IMR-90 (cell line): ENCODE results near the gene C1QTNF12. TPM values are rescaled to one million over a fixed set of nuclear protein-coding genes. Genes with fewer than 3 reads are reported as not detected.

Experiments
- ATAC-seq: fragments of 200-7000 bp; cut with Tn5 transposase; 2 replicates; pipeline ENCODE4 v1.9.1; 2020; ENCODE audit warnings: low read depth, mild to moderate bottlenecking, moderate library complexity
- BruUV-seq: library from RNA; stranded (reverse); fragments of 400-500 nt; replicated peaks from 2 replicates; lab custom pipeline; 2021; lab: Mats Ljungman, UMichigan
- CTCF ChIA-PET: fragments of 300-600 bp; formaldehyde crosslinking; extraction: SDS; loops from one replicate; lab custom pipeline; 2021; ENCODE audit warnings: antibody characterized with exemption; lab: Yijun Ruan, JAX
- POLR2A ChIA-PET: fragments of 300-600 bp; sonication (Branson Sonifier 250); formaldehyde crosslinking; loops from one replicate; lab custom pipeline; 2022; ENCODE audit warnings: antibody characterized with exemption; ENCODE audit not compliant: unreplicated experiment; lab: Charles Lee
- DNase-seq: peaks from one replicate; pipeline ENCODE4 v3.0.0; 2013
- H2AFZ ChIP-seq: replicated peaks from 2 replicates; pipeline ENCODE3; 2013; ENCODE audit warnings: low read length, mild to moderate bottlenecking; ENCODE audit not compliant: poor library complexity
- H2AK5ac ChIP-seq: 2 replicates; pipeline ENCODE4 v1.6.1; 2013; ENCODE audit warnings: low read depth, low read length, inconsistent platforms
- H2AK9ac ChIP-seq: replicated peaks from 2 replicates; pipeline ENCODE3; 2013; ENCODE audit warnings: mild to moderate bottlenecking, low read depth, low read length, moderate library complexity; ENCODE audit not compliant: poor library complexity
- H2BK120ac ChIP-seq: 2 replicates; pipeline ENCODE4 v1.6.1; 2013; ENCODE audit warnings: low read depth, low read length, inconsistent platforms
- H2BK15ac ChIP-seq: 3 replicates; pipeline ENCODE4 v1.6.1; 2013; ENCODE audit warnings: low read depth, low read length, inconsistent platforms
- H2BK20ac ChIP-seq: 2 replicates; pipeline ENCODE4 v1.6.1; 2013; ENCODE audit warnings: low read depth, mild to moderate bottlenecking, inconsistent platforms, low read length, moderate library complexity
- H2BK5ac ChIP-seq: 2 replicates; pipeline ENCODE4 v1.6.1; 2013; ENCODE audit warnings: mild to moderate bottlenecking, low read depth, low read length, inconsistent platforms; ENCODE audit not compliant: poor library complexity, severe bottlenecking
- H3K14ac ChIP-seq: replicated peaks from 2 replicates; pipeline ENCODE4 v1.6.1; 2013; ENCODE audit warnings: low read depth, low read length, inconsistent platforms
- H3K18ac ChIP-seq: 2 replicates; pipeline ENCODE4 v1.6.1; 2013; ENCODE audit warnings: low read depth, low read length, control low read depth
- H3K23ac ChIP-seq: 2 replicates; pipeline ENCODE4 v1.6.1; 2013; ENCODE audit warnings: low read depth, low read length, inconsistent platforms
- H3K27ac ChIP-seq: 2 replicates; pipeline ENCODE4 v1.5.1; 2013; ENCODE audit warnings: mild to moderate bottlenecking, control low read depth, low read length; ENCODE audit not compliant: insufficient read depth
- H3K27me3 ChIP-seq: 2 replicates; pipeline ENCODE4 v1.6.1; 2013; ENCODE audit warnings: low read length; ENCODE audit not compliant: control insufficient read depth, insufficient read depth
- H3K36me3 ChIP-seq: 2 replicates; pipeline ENCODE4 v1.6.1; 2013; ENCODE audit warnings: low read length, mixed read lengths; ENCODE audit not compliant: control insufficient read depth, insufficient read depth
- H3K4ac ChIP-seq: 2 replicates; pipeline ENCODE4 v1.6.1; 2013; ENCODE audit warnings: low read depth, low read length, inconsistent platforms
- H3K4me1 ChIP-seq: 2 replicates; pipeline ENCODE4 v1.6.1; 2013; ENCODE audit warnings: low read length, mixed read lengths; ENCODE audit not compliant: control insufficient read depth, insufficient read depth
- H3K4me2 ChIP-seq: 2 replicates; pipeline ENCODE4 v1.6.1; 2013; ENCODE audit warnings: low read depth, mild to moderate bottlenecking, control low read depth, low read length, moderate library complexity
- H3K4me3 ChIP-seq: 2 replicates; pipeline ENCODE4 v1.5.1; 2013; ENCODE audit warnings: low read depth, mild to moderate bottlenecking, control low read depth, low read length, moderate library complexity; ENCODE audit not compliant: insufficient read depth
- H3K56ac ChIP-seq: 2 replicates; pipeline ENCODE4 v1.6.1; 2013; ENCODE audit warnings: low read length, inconsistent platforms; ENCODE audit not compliant: insufficient read depth; ENCODE audit errors: extremely low read depth
- H3K79me1 ChIP-seq, 2 experiments: 2 replicates each; pipeline ENCODE4 v1.6.1; 2013; ENCODE audit warnings: low read length in 2 of 2, inconsistent platforms in 1 of 2, low read depth in 1 of 2
- H3K9ac ChIP-seq: 2 replicates; pipeline ENCODE4 v1.6.1; 2013; ENCODE audit warnings: low read depth, low read length, control low read depth
- H3K9me1 ChIP-seq: 2 replicates; pipeline ENCODE4 v1.6.1; 2013; ENCODE audit warnings: low read length, inconsistent platforms; ENCODE audit not compliant: insufficient read depth
- H3K9me3 ChIP-seq: 2 replicates; pipeline ENCODE4 v1.6.1; 2013; ENCODE audit warnings: low read length; ENCODE audit not compliant: control insufficient read depth, insufficient read depth
- H4K20me1 ChIP-seq: 2 replicates; pipeline ENCODE4 v1.6.1; 2013; ENCODE audit warnings: low read length, inconsistent platforms; ENCODE audit not compliant: insufficient read depth
- H4K5ac ChIP-seq: 2 replicates; pipeline ENCODE4 v1.6.1; 2013; ENCODE audit warnings: mild to moderate bottlenecking, low read depth, low read length, control low read depth
- H4K8ac ChIP-seq, 2 experiments: 2 replicates each; pipeline ENCODE4 v1.6.1; 2013; ENCODE audit warnings: low read depth in 2 of 2, low read length in 2 of 2, control low read depth in 1 of 2, inconsistent platforms in 1 of 2
- H4K91ac ChIP-seq: 2 replicates; pipeline ENCODE4 v1.6.1; 2013; ENCODE audit warnings: low read depth, low read length, inconsistent platforms; ENCODE audit not compliant: insufficient read depth
- CEBPB ChIP-seq: IDR thresholded peaks from 2 replicates; pipeline ENCODE4 v1.6.1; 2012; ENCODE audit warnings: low read depth, low read length, improper control_type of control experiment
- FOS ChIP-seq: fragments of 150-350 bp; IDR thresholded peaks from 2 replicates; pipeline ENCODE4 v1.6.1; 2016; ENCODE audit warnings: low read depth, low read length
- MAFK ChIP-seq: IDR thresholded peaks from 2 replicates; pipeline ENCODE4 v1.6.1; 2012; ENCODE audit warnings: low read depth, low read length, improper control_type of control experiment
- RCOR1 ChIP-seq: IDR thresholded peaks from 2 replicates; pipeline ENCODE4 v1.6.1; 2012; ENCODE audit warnings: mild to moderate bottlenecking, low read length, improper control_type of control experiment; ENCODE audit not compliant: insufficient replicate concordance
- WGBS, 2 experiments: methylation state at CpG; one replicate each; pipeline versions ENCODE4 v1.1.5 to v1.1.7; 2013; ENCODE audit warnings: missing lambda C conversion rate in 2 of 2; ENCODE audit not compliant: insufficient read length in 1 of 2; ENCODE audit errors: extremely low coverage in 2 of 2; 5-methylcytosine and 5-hydroxymethylcytosine counted together
- dilution Hi-C: fragments of 300-500 bp; cut with HindIII; formaldehyde crosslinking; loops from one replicate; pipeline ENCODE4 v1.14.3; 2018; ENCODE audit warnings: low sequenced_read_pairs; ENCODE audit not compliant: unreplicated experiment
- in situ Hi-C: fragments of 300-500 bp; cut with MboI; formaldehyde crosslinking; loops from 3 replicates; pipeline ENCODE4 v1.14.3; 2019; ENCODE audit warnings: low sequenced_read_pairs, inconsistent platforms, mixed read lengths
- intact Hi-C: fragments of 100-400 bp; cut with micrococcal nuclease; formaldehyde crosslinking; loops from 2 replicates; pipeline ENCODE4 v1.10.0; 2022
- polyA plus RNA-seq, 3 experiments: library from polyadenylated mRNA; depleted of rRNA; stranded (reverse); fragments of >200 nt; gene quantifications; 2 replicates each; pipeline ENCODE4 v1.2.3, GENCODE V29; 2012; ENCODE audit warnings: low replicate concordance in 1 of 3
- total RNA-seq: library from RNA; depleted of rRNA; stranded (reverse); fragments of >200 nt; gene quantifications from 2 replicates; pipeline ENCODE4 v1.2.3, GENCODE V29; 2012

The C1QTNF12 gene
- total and polyA plus RNA-seq, 2 of the 4 experiments (the other 2 are of a cell fraction) = 0.36 to 1.1 TPM

DNA sequence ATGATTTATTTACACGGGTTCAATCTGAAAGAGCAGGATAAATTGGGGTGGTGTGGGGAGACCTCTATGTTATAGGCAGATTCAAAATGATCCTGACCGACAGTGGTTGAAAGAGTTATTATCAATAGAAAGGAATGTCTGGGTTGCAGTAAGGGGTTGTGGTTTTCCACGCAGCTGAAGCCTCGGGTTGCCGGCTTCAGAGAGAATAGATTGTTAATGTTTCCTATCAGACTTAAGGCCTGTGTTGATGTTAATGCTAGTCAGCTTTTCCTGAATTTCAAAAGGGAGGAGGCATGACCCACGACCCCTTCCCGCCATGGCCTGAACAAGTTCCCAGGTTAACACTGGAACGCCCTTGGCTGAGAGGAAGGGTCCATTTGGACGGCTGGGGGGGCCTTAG lies 29.3 kb upstream of the C1QTNF12 start:
- peaks cover 19% of the 10 kb centered on the region for H3K9me1 ChIP-seq
- peak overlapping the region; percentile 51; the same call in 1 of the 2 replicates for H4K5ac ChIP-seq
- H3K36me3 ChIP-seq = peaks cover 12% of the 10 kb centered on the region
- no TSS peak for BruUV-seq
- H3K23ac ChIP-seq = peak overlapping the region; percentile 74
- peak overlapping the region; percentile 64 to 68; a peak in 3 of 4 replicates for H4K8ac ChIP-seq
- peak overlapping the region; percentile 44; the same call in 1 of the 2 replicates for H2BK120ac ChIP-seq
- peak overlapping the region; percentile 90 for H3K4ac ChIP-seq
- peaks cover 8 to 38% of the 10 kb centered on the region in 2 experiments; a peak in 3 of 4 replicates for H3K79me1 ChIP-seq
- H3K18ac ChIP-seq = no peak overlapping the region
- peak overlapping the region; percentile 93 for H2AK9ac ChIP-seq
- 48% methylated on average over 3 of the region's 9 CpGs; no CpG with 5 or more reads in 1 of the 2 experiments for WGBS, 2 experiments
- H2AK5ac ChIP-seq = peak overlapping the region; percentile 95; the same call in 1 of the 2 replicates
- intact Hi-C loops = no loop called here
- H3K4me3 ChIP-seq = no peak overlapping the region
- peak overlapping the region; percentile 52 for H4K91ac ChIP-seq
- TF ChIP-seq MAFK (no peak), RCOR1 (no peak), CEBPB (no peak), FOS (no peak)
- 0 out of 2 replicates have a peak overlapping the region, but pooled peaks have one; percentile 5 for H3K4me2 ChIP-seq
- peak overlapping the region; percentile 60 for H2BK5ac ChIP-seq
- H3K27ac ChIP-seq = peak overlapping the region; percentile 76; the same call in 1 of the 2 replicates
- CTCF ChIA-PET = interaction anchor here (0.6 to 1.2 kb wide), 2 partner anchors 15 to 27 kb away, joined by 3 to 5 read pairs; no protein-coding TSS in a partner anchor
- no peak overlapping the region for H2AFZ ChIP-seq
- H3K14ac ChIP-seq = peak overlapping the region; percentile 79; the same call in 1 of the 2 replicates
- no peak overlapping the region for H3K56ac ChIP-seq
- peak; percentile 59 for DNase-seq
- in situ Hi-C loops = no loop called here
- H3K9ac ChIP-seq = no peak overlapping the region
- POLR2A ChIA-PET = no interaction called here
- H3K9me3 ChIP-seq = no peaks in the 10 kb centered on the region
- no peaks in the 10 kb centered on the region for H3K27me3 ChIP-seq
- no peak for ATAC-seq
- peak overlapping the region; percentile 87; the same call in 1 of the 3 replicates for H2BK15ac ChIP-seq
- H2BK20ac ChIP-seq = peak overlapping the region; percentile 90
- H4K20me1 ChIP-seq = peaks cover 13% of the 10 kb centered on the region
- dilution Hi-C loops = no loop called here
- H3K4me1 ChIP-seq = peaks cover 30% of the 10 kb centered on the region
